ENCODE results near the gene SAMD4B.

DNA sequence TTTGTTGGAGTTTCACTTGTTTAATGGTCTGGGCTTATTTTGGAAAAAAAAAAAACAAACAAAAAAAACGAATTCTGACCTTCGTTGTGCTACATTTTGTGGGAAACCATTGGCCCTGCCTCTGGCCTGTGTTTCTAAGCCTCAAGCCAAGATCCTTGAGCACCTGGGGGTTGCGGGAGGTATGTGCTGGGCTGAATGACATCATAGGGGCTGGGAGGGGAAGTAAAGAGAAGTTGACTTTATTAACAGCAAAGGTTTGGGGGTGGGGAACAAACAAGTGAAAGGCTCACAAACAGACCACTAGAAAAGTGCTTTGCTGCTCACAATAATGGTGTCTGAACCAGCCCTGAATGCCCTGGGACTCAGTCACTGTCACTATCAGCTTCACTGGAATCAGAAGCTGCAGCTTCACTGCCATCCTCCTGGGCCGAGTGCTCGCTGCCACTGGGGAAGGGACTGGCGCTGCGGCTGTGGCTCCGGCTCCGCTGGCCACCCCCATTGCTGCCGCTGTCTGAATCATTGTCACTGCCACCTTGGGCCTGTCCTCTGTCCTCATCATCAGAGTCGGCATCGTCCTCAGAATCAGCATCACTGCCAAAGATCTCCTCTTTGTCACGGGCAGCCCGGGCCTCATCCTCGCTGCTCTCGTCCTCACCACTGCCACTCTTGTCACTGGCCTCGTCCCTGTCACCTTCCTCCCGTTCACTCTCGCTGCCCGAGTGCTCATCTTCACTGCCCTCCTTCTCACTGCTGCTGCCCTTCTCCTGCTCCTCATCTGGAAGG lies 43.6 kb downstream of the SAMD4B start:
- TF ChIP-seq, protein P1, sequence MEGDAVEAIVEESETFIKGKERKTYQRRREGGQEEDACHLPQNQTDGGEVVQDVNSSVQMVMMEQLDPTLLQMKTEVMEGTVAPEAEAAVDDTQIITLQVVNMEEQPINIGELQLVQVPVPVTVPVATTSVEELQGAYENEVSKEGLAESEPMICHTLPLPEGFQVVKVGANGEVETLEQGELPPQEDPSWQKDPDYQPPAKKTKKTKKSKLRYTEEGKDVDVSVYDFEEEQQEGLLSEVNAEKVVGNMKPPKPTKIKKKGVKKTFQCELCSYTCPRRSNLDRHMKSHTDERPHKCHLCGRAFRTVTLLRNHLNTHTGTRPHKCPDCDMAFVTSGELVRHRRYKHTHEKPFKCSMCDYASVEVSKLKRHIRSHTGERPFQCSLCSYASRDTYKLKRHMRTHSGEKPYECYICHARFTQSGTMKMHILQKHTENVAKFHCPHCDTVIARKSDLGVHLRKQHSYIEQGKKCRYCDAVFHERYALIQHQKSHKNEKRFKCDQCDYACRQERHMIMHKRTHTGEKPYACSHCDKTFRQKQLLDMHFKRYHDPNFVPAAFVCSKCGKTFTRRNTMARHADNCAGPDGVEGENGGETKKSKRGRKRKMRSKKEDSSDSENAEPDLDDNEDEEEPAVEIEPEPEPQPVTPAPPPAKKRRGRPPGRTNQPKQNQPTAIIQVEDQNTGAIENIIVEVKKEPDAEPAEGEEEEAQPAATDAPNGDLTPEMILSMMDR (IDR thresholded peaks at IDR 0.05): no peak
- TF ChIP-seq ZFX (IDR thresholded peaks at IDR 0.05; ENCODE audit: borderline replicate concordance): no peak
